Immature natural killer cell (primary cell): ENCODE results near the gene KLF2. TPM values are rescaled to one million over a fixed set of nuclear protein-coding genes. Genes with fewer than 3 reads are reported as not detected.
A peak's percentile ranks its signal among the peaks of the same experiment; 100 is the strongest.
"Not testable (repeated sequence)": the region's sequence is repeated elsewhere in the genome, so short reads cannot be mapped to it uniquely, and the experiment has no call there.

Experiments
- DNase-seq, 3 donors: peaks; one replicate each; pipeline ENCODE4 v3.0.0; 2022; ENCODE audit warnings: mixed read lengths in 1 of 3
- H3K27ac Mint-ChIP-seq, 6 donors: one replicate each; pipeline ENCODE4 v1.8.0; 2020; ENCODE audit warnings: mixed read lengths in 6 of 6, mild to moderate bottlenecking in 5 of 6, inconsistent platforms in 4 of 6, moderate library complexity in 3 of 6
- H3K27me3 Mint-ChIP-seq, 3 donors: one replicate each; pipeline ENCODE4 v1.8.0; 2020 to 2021; ENCODE audit warnings: low read depth in 3 of 3, mild to moderate bottlenecking in 3 of 3, mixed read lengths in 3 of 3, moderate library complexity in 3 of 3, inconsistent platforms in 1 of 3
- H3K36me3 Mint-ChIP-seq, 3 donors: one replicate each; pipeline ENCODE4 v1.8.0; 2020; ENCODE audit warnings: mixed read lengths in 3 of 3, inconsistent platforms in 2 of 3, mild to moderate bottlenecking in 2 of 3
- H3K4me1 Mint-ChIP-seq, 2 donors: one replicate each; pipeline ENCODE4 v1.8.0; 2020; ENCODE audit warnings: inconsistent platforms in 2 of 2, mild to moderate bottlenecking in 2 of 2, mixed read lengths in 2 of 2, moderate library complexity in 1 of 2
- H3K4me3 Mint-ChIP-seq, 5 donors: one replicate each; pipeline ENCODE4 v1.8.0; 2020; ENCODE audit warnings: mild to moderate bottlenecking in 5 of 5, mixed read lengths in 5 of 5, inconsistent platforms in 3 of 5, moderate library complexity in 3 of 5
- H3K9me3 Mint-ChIP-seq, 6 donors: one replicate each; pipeline ENCODE4 v1.8.0; 2020; ENCODE audit warnings: mild to moderate bottlenecking in 6 of 6, mixed read lengths in 6 of 6, inconsistent platforms in 4 of 6, moderate library complexity in 3 of 6
- polyA plus RNA-seq, 3 donors: library from polyadenylated mRNA; unstranded; fragments of 300-500 nt; fragmentation: Illumina TruSeq; gene quantifications; one replicate each; pipeline ENCODE4 v1.2.3, GENCODE V29; 2021

Gene KLF2
- polyA plus RNA-seq, 3 donors from 2014 or later, result 55.0 to 102 (median 91.0) TPM

DNA sequence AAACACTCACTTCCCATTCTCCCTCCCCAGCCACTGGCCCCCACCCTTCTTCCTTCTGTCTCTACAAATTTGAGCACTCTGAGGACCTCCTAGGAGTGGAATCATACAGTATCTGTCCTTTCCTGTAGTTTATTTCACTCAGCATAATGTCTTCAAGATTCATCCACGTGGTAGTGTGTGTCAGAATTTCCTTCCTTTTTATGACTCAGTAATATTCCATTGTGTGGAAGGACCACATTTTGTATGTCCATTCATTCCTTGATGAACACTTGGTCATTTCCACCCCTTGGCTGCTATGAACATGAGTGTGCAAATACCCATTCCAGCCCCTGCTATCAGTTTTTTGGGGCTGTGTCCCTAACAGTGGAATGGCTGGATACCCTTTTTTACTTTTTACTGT is 9.8 kb downstream of the KLF2 start:
- H3K27me3 Mint-ChIP-seq, result peaks cover 18 to 58% (median 51%) of the 10 kb centered on the region in 3 donors
- peak overlapping the region; percentile 94 to 99 (median 96) for H3K27ac Mint-ChIP-seq
- H3K36me3 Mint-ChIP-seq, result peaks cover 7 to 8% (median 7%) of the 10 kb centered on the region in 3 donors
- H3K4me1 Mint-ChIP-seq, result peaks cover 92 to 93% of the 10 kb centered on the region in 2 donors
- no peaks in the 10 kb centered on the region for H3K9me3 Mint-ChIP-seq
- H3K4me3 Mint-ChIP-seq, result peak overlapping the region; percentile 10 to 88 (median 77)
- peak in 1 of 3 donors; percentile 11 for DNase-seq

DNA sequence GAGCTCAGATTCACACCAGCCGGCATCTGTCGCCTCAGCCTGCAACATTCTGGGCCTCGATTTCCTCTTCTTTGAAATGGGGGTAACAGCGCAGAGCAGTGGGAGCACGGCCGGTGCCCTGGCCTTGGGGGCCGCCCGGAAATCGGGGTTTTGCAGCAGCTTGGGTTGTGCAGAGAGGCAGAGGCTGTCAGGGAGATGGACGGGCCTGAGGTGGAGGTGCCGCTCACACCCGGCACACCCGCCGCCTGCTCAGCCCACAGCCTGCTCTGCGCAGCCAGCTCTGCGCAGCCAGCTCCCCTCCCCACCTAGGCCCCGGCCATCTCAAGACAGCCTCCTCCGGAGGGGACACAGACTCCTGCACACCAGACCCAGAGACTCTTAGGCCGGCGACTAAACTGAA is 10.6 kb downstream of the KLF2 start:
- peaks cover 15 to 50% (median 43%) of the 10 kb centered on the region in 3 donors for H3K27me3 Mint-ChIP-seq
- peaks cover 2 to 3% (median 2%) of the 10 kb centered on the region in 3 donors for H3K36me3 Mint-ChIP-seq
- H3K9me3 Mint-ChIP-seq, result no peaks in the 10 kb centered on the region
- H3K4me1 Mint-ChIP-seq, result peaks cover 90 to 92% of the 10 kb centered on the region in 2 donors
- H3K4me3 Mint-ChIP-seq, result peak overlapping the region; percentile 74 to 88 (median 77)
- H3K27ac Mint-ChIP-seq, result peak overlapping the region; percentile 94 to 99 (median 96)
- DNase-seq, result peak; percentile 92 to 96 (median 94)

DNA sequence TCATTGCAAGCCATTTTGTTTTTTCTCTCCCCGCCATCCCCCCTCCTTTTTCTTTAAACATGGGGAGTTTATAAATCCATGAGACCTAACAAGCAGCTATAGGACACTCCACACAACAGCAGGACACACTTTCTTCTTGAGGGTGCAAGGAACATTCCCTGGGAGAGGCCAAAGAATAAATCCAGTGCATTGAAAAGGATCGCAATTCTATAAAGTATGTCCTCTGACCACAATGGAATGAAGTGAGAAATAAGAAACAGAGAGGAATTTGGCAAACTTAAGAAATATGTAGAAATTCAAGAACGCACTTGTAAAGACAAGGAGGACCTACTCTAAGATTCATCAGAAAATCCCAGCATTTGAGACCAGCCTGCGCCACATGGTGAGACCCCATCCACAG is 11.9 kb downstream of the KLF2 start:
- H3K36me3 Mint-ChIP-seq, result no peaks in the 10 kb centered on the region
- DNase-seq, result no peak
- peaks cover 11 to 44% (median 32%) of the 10 kb centered on the region in 3 donors for H3K27me3 Mint-ChIP-seq
- H3K4me3 Mint-ChIP-seq, result peak overlapping the region; percentile 81 to 93 (median 91)
- H3K9me3 Mint-ChIP-seq, result no peaks in the 10 kb centered on the region
- peak overlapping the region; percentile 93 to 99 (median 98) for H3K27ac Mint-ChIP-seq
- H3K4me1 Mint-ChIP-seq, result peaks cover 90 to 91% of the 10 kb centered on the region in 2 donors

DNA sequence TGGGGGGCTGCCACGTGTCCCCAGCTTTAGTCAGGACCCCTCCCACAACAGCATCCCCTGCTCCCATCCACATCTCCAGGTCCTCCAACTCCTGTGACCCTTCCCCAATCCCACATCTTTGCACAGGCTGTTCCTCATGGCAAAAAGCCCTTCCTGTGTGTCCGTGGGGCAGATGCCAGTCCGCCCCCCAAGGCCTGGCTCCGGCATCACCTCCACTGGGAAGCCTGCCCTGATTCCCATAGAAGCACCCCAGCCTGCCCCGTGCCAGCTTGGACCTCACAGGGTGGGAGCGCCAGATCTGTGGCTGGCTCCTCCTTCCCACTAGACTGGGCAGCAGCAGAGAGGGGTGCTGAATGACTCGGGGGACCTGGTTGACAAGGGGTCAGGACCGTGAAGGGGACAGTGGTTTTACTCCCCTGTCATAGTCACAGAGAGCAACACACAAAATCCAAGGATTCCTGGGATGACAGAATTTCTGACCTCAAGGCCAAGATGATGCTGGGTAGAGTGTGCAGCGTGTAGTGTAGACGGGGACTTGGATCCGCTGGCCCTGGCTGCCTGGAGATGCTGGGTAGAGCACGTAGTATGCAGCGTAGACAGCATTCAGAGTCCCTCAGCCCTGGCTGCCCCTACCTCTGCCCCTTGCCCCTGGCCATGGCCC is 13.3 kb downstream of the KLF2 start:
- Mint-ChIP-seq H3K27ac (peak overlapping the region; percentile 93 to 99 (median 98)), H3K4me3 (peak overlapping the region; percentile 81 to 93 (median 91)), H3K36me3 (no peaks in the 10 kb centered on the region), H3K4me1 (peaks cover 94 to 96% of the 10 kb centered on the region in 2 donors), H3K9me3 (no peaks in the 10 kb centered on the region), H3K27me3 (peaks cover 12 to 49% (median 27%) of the 10 kb centered on the region in 3 donors)
- no peak for DNase-seq

DNA sequence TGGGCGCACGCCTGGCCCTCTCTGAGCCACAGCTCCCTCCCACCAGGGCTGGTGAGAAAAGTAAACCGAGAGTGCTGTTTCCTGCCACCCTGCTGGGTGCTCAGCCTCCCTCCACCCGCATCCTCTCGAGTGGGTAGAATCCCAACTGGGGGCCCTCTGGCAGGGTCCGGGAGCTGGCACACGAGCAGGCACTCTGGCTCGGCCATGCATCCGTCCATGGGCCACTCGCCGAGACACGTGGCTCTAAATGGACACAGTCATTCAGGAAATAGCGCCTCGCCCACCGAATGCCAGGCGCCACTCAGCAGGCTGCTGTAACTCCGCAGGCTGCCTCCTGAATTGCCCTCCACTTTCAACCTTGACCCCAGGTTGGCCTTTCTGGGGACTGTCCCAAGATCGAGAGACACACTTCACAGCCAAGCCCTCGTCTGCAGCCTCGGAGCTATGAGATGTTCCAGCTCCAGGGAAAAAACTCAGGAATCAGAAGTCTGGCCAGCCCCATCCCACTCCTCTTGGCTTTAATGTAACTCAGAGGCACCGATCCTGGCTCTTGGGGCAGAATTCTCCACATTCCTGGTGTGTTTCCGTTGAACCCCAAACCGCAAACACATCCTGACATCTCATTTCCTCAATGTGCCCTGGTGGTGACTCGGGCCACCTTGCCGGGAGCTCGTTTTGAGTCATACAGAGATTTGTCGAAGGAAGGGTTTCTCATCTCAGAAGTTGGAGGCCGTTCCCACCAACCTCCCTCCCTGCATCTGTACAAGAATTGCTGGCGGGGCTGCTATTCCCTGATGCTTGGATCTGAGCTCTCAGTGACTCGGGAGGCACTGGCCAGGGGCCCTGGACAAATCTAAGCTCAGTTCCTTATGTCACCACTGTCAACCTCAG is 14.1 kb downstream of the KLF2 start:
- Mint-ChIP-seq H3K9me3 (no peaks in the 10 kb centered on the region), H3K27ac (peak overlapping the region; percentile 93 to 99 (median 98)), H3K4me1 (peaks cover 91 to 96% of the 10 kb centered on the region in 2 donors), H3K36me3 (no peaks in the 10 kb centered on the region), H3K4me3 (peak overlapping the region; percentile 81 to 93 (median 91)), H3K27me3 (peaks cover 15 to 55% (median 31%) of the 10 kb centered on the region in 3 donors)
- peak; percentile 70 to 72 (median 71) for DNase-seq

DNA sequence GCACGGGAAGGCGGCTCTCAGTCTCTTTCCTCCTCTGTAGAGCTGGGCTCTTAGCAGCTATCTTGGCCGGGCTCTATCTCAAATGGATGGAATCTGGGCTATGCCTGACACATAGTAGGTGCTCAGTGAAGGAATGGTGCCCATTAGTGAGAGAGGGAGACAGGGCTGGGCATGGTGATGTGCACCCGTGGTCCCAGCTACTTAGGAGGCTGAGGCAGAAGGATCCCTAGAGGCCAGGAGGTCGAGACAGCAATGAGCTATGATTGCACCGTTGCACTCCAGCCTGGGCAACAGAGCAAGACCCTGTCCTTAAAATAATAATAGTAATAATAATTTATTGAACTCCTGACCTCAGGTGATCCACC is 14.7 kb downstream of the KLF2 start:
- no peak for DNase-seq
- Mint-ChIP-seq H3K4me1 (peaks cover 86 to 90% of the 10 kb centered on the region in 2 donors), H3K27me3 (peaks cover 15 to 53% (median 31%) of the 10 kb centered on the region in 3 donors), H3K36me3 (no peaks in the 10 kb centered on the region), H3K9me3 (no peaks in the 10 kb centered on the region), H3K4me3 (peak overlapping the region; percentile 81 to 93 (median 91)), H3K27ac (peak overlapping the region; percentile 93 to 99 (median 98))

DNA sequence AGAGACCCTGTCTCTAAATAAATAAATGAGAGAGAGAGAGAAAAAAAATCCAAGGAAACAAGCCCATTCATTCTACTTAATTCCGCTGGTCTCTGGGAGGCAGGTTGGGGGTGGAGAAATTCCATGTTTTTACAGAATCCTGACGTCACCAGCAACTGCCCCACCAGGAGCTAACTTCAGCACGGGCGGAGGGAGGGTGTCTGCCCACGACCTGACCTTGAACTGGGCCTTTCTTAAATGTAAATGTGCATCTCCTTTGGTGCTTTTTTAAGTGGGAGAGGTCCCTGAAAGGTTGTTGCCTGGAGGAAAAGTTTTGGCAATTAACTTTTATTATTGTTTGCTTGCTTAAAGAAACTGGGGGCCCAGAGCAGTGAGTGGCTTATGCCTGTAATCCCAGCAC is 15.5 kb downstream of the KLF2 start:
- no peaks in the 10 kb centered on the region for H3K9me3 Mint-ChIP-seq
- peak overlapping the region; percentile 66 to 80 (median 69) for H3K4me3 Mint-ChIP-seq
- H3K36me3 Mint-ChIP-seq, result no peaks in the 10 kb centered on the region
- no peak for DNase-seq
- peaks cover 83 to 84% of the 10 kb centered on the region in 2 donors for H3K4me1 Mint-ChIP-seq
- H3K27ac Mint-ChIP-seq, result peak overlapping the region; percentile 79 to 96 (median 94)
- peaks cover 12 to 45% (median 24%) of the 10 kb centered on the region in 3 donors for H3K27me3 Mint-ChIP-seq

DNA sequence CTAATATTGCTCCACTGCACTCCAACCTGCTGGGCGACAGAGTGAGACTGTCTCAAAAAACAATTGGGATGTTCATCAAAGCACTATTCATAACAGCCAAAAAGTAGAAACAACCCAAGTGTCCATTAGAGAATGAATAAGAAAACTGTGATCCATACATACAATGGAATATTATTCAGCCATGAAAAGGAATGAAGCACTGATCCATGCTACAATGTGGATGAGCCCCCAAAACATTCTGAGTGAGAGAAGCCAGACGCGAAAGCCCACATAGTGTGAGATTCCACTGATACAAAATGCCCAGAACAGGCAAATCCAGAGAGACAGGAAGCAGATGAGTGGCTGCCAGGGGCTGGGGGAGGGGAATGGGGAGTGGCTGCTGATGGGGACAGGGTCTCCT is 16.0 kb downstream of the KLF2 start:
- Mint-ChIP-seq H3K4me1 (peaks cover 82 to 84% of the 10 kb centered on the region in 2 donors), H3K27me3 (peaks cover 6 to 40% (median 19%) of the 10 kb centered on the region in 3 donors), H3K27ac (peak overlapping the region; percentile 79 to 96 (median 94)), H3K4me3 (peak overlapping the region in 4 of 5 donors; percentile 63 to 80 (median 70)), H3K9me3 (no peaks in the 10 kb centered on the region), H3K36me3 (peaks cover 0 to 3% (median 0%) of the 10 kb centered on the region in 3 donors)
- DNase-seq, result no peak

DNA sequence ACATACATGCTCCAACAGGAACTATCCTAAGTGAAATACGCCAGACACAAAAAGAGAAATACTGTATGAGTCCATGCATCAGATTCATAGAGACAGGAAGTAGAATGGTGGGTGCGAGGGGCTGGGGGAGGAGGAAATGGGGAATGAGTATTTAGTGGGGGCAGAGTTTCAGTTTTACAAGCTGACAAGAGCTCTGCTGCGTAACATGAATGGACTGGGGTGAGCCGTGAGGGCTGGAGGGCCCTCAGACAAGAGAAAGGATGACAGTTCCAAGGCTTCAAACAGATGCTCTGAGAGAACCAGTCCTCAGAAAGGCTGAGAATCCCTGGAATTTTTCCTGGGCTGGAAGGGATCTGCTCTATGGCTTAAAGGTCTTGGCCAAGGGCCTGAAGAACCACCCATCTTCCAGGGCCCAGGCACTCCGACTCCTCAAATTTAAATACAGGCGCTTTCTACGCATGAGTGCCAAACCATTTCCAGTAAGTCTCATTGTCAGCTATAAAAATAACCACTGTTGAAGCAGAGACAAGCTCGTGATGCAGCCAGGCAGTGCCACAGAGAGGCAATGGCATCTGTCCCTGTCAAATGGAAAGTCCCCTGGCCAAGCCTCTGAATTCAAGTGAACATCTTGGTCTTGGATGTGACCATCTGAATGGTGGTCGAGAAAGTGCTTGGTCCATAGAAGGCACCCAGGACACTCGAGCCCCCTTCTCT is 17.5 kb downstream of the KLF2 start:
- Mint-ChIP-seq H3K9me3 (no peaks in the 10 kb centered on the region), H3K36me3 (peaks cover 0 to 3% (median 0%) of the 10 kb centered on the region in 3 donors), H3K27me3 (peaks cover 5 to 35% (median 18%) of the 10 kb centered on the region in 3 donors), H3K4me3 (peak overlapping the region; percentile 66 to 83 (median 74)), H3K4me1 (peaks cover 70 to 73% of the 10 kb centered on the region in 2 donors), H3K27ac (peak overlapping the region; percentile 93 to 99 (median 96))
- DNase-seq, result peak; percentile 62 to 67 (median 65)

DNA sequence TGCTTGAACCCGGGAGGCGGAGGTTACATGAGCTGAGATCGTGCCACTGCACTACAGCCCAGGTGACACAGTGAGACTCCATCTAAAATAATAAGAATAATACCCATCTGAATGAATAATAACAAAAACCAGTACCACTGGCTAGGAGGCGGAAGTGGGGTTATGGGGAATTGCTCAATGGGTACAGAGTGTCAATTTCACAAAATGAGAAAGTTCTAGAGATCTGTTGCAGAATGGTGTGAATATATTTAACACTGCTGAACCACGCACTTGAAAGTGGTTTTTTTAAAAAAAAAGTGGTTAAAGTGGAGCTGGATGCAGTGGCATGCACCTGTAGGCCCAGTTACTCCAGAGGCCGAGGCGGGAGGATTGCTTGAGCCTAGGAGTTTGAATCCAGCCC is 18.5 kb downstream of the KLF2 start:
- H3K4me1 Mint-ChIP-seq, result peaks cover 63 to 66% of the 10 kb centered on the region in 2 donors
- H3K27me3 Mint-ChIP-seq, result peaks cover 5 to 28% (median 18%) of the 10 kb centered on the region in 3 donors
- peak; percentile 82 to 84 (median 83) for DNase-seq
- H3K4me3 Mint-ChIP-seq, result peak overlapping the region; percentile 66 to 83 (median 74)
- peak overlapping the region; percentile 93 to 99 (median 96) for H3K27ac Mint-ChIP-seq
- no peaks in the 10 kb centered on the region for H3K9me3 Mint-ChIP-seq
- H3K36me3 Mint-ChIP-seq, result peaks cover 0 to 8% (median 0%) of the 10 kb centered on the region in 3 donors

DNA sequence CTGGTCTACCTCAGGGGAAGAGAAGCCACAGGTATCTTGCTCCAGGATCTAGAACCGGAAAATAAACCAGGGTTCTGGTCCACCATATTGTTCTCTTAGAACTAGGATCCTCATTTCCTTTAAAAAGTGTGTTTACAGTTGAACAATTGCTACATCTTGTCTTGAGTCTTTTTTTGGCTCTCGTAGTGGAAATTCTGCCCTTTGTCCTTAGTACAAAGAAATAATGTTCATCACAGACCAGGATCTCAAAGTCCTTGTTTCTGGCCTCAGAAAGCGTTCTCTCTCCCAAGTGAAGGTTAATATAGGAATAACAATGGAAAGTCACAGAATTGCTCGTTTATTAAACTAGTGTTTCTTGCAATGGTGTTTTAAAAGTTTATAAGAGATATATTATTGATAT is 20.8 kb downstream of the KLF2 start:
- Mint-ChIP-seq H3K27me3 (peaks cover 5 to 15% (median 9%) of the 10 kb centered on the region in 3 donors), H3K9me3 (no peaks in the 10 kb centered on the region), H3K4me1 (peaks cover 48 to 51% of the 10 kb centered on the region in 2 donors), H3K4me3 (peak overlapping the region in 2 of 5 donors; percentile 1), H3K27ac (peak overlapping the region; percentile 35 to 75 (median 52)), H3K36me3 (peaks cover 0 to 13% (median 6%) of the 10 kb centered on the region in 3 donors)
- DNase-seq, result no peak

DNA sequence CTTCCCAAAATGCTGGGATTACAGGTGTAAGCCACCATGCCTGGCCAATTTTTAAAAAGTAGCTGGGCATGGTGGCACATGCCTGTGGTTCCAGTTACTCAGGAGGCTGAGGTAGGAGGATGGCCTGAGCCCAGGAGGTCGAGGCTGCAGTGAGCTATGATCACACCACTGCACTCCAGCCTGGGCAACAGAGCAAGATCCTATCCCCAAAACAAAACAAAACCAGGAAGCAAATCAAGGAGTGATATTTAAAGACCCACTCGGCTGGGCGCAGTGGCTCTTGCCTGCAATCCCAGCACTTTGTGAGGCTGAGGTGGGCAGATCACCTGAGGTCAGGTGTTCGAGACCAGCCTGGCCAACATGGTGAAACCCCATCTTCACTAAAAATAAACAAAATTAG is 22.5 kb downstream of the KLF2 start:
- Mint-ChIP-seq H3K4me1 (peaks cover 32 to 34% of the 10 kb centered on the region in 2 donors), H3K27ac (peak overlapping the region in 1 of 6 donors; percentile 53), H3K27me3 (peaks cover 5 to 12% (median 5%) of the 10 kb centered on the region in 3 donors), H3K36me3 (peaks cover 0 to 13% (median 6%) of the 10 kb centered on the region in 3 donors)
- not testable (repeated sequence) for H3K4me3 Mint-ChIP-seq, H3K9me3 Mint-ChIP-seq, DNase-seq

DNA sequence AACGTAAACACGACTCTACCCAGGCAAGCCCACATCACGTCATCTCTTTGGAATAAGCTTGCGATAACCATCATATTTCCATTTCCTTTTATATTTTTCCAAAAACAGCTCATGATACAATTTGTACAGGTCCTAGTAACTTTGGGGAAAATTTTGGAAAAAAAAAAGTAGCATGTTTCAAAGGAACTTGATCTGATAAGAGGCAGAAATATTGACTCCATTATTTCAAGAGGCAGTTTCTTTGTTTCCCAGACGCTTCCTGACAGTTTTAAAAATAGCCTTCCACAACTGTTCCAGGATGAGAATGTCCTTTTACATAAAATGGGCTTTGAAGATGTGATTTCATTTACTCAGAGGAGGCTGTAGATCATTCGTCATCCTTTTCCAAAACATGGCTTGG is 23.1 kb downstream of the KLF2 start:
- Mint-ChIP-seq H3K36me3 (peaks cover 0 to 13% (median 6%) of the 10 kb centered on the region in 3 donors), H3K4me3 (no peak overlapping the region), H3K9me3 (no peaks in the 10 kb centered on the region), H3K27me3 (peaks cover 5 to 10% (median 5%) of the 10 kb centered on the region in 3 donors), H3K27ac (no peak overlapping the region), H3K4me1 (peaks cover 26 to 28% of the 10 kb centered on the region in 2 donors)
- DNase-seq, result no peak
